ENCODE data around the gene PRCC.

- TF ChIP-seq CTCF (IDR thresholded peaks at IDR 0.05 in 8 of 11, conservative IDR thresholded peaks at IDR 0.05 in 3 of 11) (no peak), POLR2AphosphoS5 (IDR thresholded peaks at IDR 0.05) (no peak), POLR2A (IDR thresholded peaks at IDR 0.05) (no peak)
These were observed 14.4 kb downstream of the PRCC start for GRCh38 chr1:156781585-156782186.

All from spleen (tissue), 7 donors.